ENCODE data around the gene GHRH.

GHRH gene

DNA sequence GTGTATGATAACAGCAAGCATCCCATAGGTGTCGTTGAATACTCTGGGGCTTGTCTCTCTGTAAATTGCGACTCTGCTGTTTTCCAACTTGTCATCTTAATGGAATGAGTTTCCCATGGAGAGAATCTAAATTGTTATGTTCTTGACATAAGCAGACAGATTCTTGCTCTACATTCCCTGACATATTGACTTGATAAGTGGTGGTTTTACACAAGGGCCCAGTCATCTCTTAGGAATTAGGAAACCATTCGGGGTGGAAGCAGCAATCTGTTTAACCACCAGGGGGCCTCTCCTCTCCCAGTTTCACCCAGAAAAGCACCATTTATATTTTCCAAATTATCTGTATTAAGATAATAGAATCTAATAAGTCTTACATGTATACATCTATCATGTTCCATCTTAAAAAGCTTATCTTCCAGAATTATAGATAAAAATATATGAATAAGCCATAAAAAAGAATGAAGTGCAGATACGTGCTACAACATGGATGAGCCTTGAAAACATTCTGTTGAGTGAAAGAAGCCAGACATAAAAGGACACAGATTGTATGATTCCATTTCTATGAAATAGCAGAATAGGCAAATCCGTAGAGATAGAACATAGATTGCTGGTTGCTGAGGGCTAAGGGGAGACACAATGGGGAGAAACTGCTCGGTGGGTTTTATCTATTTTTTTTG, 59.2 kb downstream of the GHRH start:
- H3K36me3 Mint-ChIP-seq (ENCODE audit: low read depth) = peaks cover 94% of the 10 kb centered on the region
- no peak overlapping the region for H3K4me3 Mint-ChIP-seq
- H3K4me1 Mint-ChIP-seq (ENCODE audit: low read depth) = peaks cover 9% of the 10 kb centered on the region
- DNase-seq = no peak
- H3K27ac Mint-ChIP-seq = no peak overlapping the region
- H3K9me3 Mint-ChIP-seq = no peaks in the 10 kb centered on the region
- H3K27me3 Mint-ChIP-seq = no peaks in the 10 kb centered on the region

- Mint-ChIP-seq H3K4me3 (no peak overlapping the region), H3K36me3 (ENCODE audit: low read depth) (peaks cover 94% of the 10 kb centered on the region), H3K27me3 (no peaks in the 10 kb centered on the region), H3K4me1 (ENCODE audit: low read depth) (peaks cover 14% of the 10 kb centered on the region), H3K27ac (no peak overlapping the region), H3K9me3 (no peaks in the 10 kb centered on the region)
- no peak for DNase-seq
Measured at GRCh38 chr20:37201827-37202162, 59.8 kb downstream of the GHRH start.

All from activated T-cell treated with anti-CD3 and anti-CD28 coated beads, Interleukin-2, amount 50 U/mL, for 24 hours (primary cell).